CD14-positive monocyte (primary cell): ENCODE data around the gene OR4P4. TPM values are rescaled to one million over a fixed set of nuclear protein-coding genes. Genes with fewer than 3 reads are reported as not detected.

Source experiments
- DNase-seq, 3 donors: peaks; one replicate each; pipeline ENCODE4 v3.0.0-alpha.2; 2011 to 2022
- H2AFZ ChIP-seq: 2 replicates; pipeline ENCODE4 v1.6.0; 2012; ENCODE audit warnings: mild to moderate bottlenecking, low read depth, low read length, inconsistent platforms; ENCODE audit not compliant: insufficient read depth, poor library complexity, severe bottlenecking
- H3K27ac ChIP-seq, 2 donors: 1 replicate in 1 of 2; 2 replicates in 1 of 2; pipeline ENCODE4 v1.5.1; 2012 to 2013; ENCODE audit warnings: low read length in 2 of 2, control low read depth in 1 of 2, inconsistent platforms in 1 of 2, low read depth in 1 of 2, mild to moderate bottlenecking in 1 of 2
- H3K27me3 ChIP-seq, 2 donors: one replicate each; pipeline versions ENCODE4 v1.6.0 to v1.6.1; 2011 to 2013; ENCODE audit warnings: low read length in 2 of 2; ENCODE audit not compliant: control insufficient read depth in 2 of 2, insufficient read depth in 2 of 2
- H3K36me3 ChIP-seq, 2 donors: replicated peaks in 1 of 2; 1 replicate in 1 of 2; 2 replicates in 1 of 2; pipeline versions ENCODE4 v1.5.1 to v1.6.1; 2012 to 2013; ENCODE audit warnings: low read length in 2 of 2, control low read depth in 1 of 2, inconsistent platforms in 1 of 2, mild to moderate bottlenecking in 1 of 2; ENCODE audit not compliant: insufficient read depth in 2 of 2, control insufficient read depth in 1 of 2
- H3K4me1 ChIP-seq, 2 donors: 1 replicate in 1 of 2; 2 replicates in 1 of 2; pipeline versions ENCODE4 v1.5.1 to v1.6.1; 2012 to 2013; ENCODE audit warnings: low read length in 2 of 2, control low read depth in 1 of 2, inconsistent platforms in 1 of 2, mild to moderate bottlenecking in 1 of 2, moderate library complexity in 1 of 2; ENCODE audit not compliant: insufficient read depth in 2 of 2, control insufficient read depth in 1 of 2
- H3K4me2 ChIP-seq: replicated peaks from 2 replicates; pipeline ENCODE3; 2012; ENCODE audit warnings: low read length, moderate library complexity, mild to moderate bottlenecking; ENCODE audit not compliant: poor library complexity, severe bottlenecking; ENCODE audit errors: extremely low read depth
- H3K4me3 ChIP-seq, 3 experiments: fragments of 200-600 bp in 1 of 3; sonication (generic) in 1 of 3; replicated peaks in 1 of 3; 1 replicate in 2 of 3; 2 replicates in 1 of 3; pipeline ENCODE4 v1.5.1; 2011 to 2013; ENCODE audit warnings: low read length in 3 of 3, mild to moderate bottlenecking in 3 of 3, control low read depth in 2 of 3, low read depth in 2 of 3, inconsistent platforms in 1 of 3, moderate library complexity in 1 of 3
- H3K79me2 ChIP-seq: 2 replicates; pipeline ENCODE4 v1.6.0; 2012; ENCODE audit warnings: mild to moderate bottlenecking, control low read depth, inconsistent platforms, low read length, moderate library complexity; ENCODE audit not compliant: insufficient read depth
- H3K9ac ChIP-seq: 2 replicates; pipeline ENCODE4 v1.6.0; 2017; ENCODE audit warnings: low read length, mild to moderate bottlenecking; ENCODE audit not compliant: insufficient read depth, poor library complexity, severe bottlenecking
- H3K9me3 ChIP-seq, 2 donors: replicated peaks in 1 of 2; 1 replicate in 1 of 2; 2 replicates in 1 of 2; pipeline versions ENCODE4 v1.5.1 to v1.6.1; 2012 to 2013; ENCODE audit warnings: low read length in 2 of 2, control low read depth in 1 of 2; ENCODE audit not compliant: control insufficient read depth in 1 of 2, insufficient read depth in 1 of 2
- H4K20me1 ChIP-seq: 2 replicates; pipeline ENCODE4 v1.6.0; 2012; ENCODE audit warnings: mild to moderate bottlenecking, low read length, control low read depth, moderate library complexity; ENCODE audit not compliant: insufficient read depth
- H3K27ac Mint-ChIP-seq, 7 donors: one replicate each; pipeline ENCODE4 v1.8.0; 2020; ENCODE audit warnings: mild to moderate bottlenecking in 7 of 7, mixed read lengths in 7 of 7, moderate library complexity in 6 of 7, inconsistent platforms in 2 of 7
- H3K27me3 Mint-ChIP-seq, 3 donors: one replicate each; pipeline ENCODE4 v1.8.0; 2021 to 2022; ENCODE audit warnings: low read depth in 3 of 3, mild to moderate bottlenecking in 3 of 3, mixed read lengths in 3 of 3, moderate library complexity in 3 of 3, inconsistent platforms in 1 of 3
- H3K36me3 Mint-ChIP-seq, 2 donors: one replicate each; pipeline ENCODE4 v1.8.0; 2020; ENCODE audit warnings: mixed read lengths in 2 of 2, inconsistent platforms in 1 of 2, mild to moderate bottlenecking in 1 of 2
- H3K4me1 Mint-ChIP-seq: one replicate; pipeline ENCODE4 v1.8.0; 2020; ENCODE audit warnings: mild to moderate bottlenecking, mixed read lengths
- H3K4me3 Mint-ChIP-seq, 2 donors: one replicate each; pipeline ENCODE4 v1.8.0; 2020; ENCODE audit warnings: mild to moderate bottlenecking in 2 of 2, mixed read lengths in 2 of 2, moderate library complexity in 1 of 2
- H3K9me3 Mint-ChIP-seq, 7 donors: one replicate each; pipeline ENCODE4 v1.8.0; 2020 to 2022; ENCODE audit warnings: mixed read lengths in 7 of 7, mild to moderate bottlenecking in 6 of 7, moderate library complexity in 6 of 7, inconsistent platforms in 2 of 7
- WGBS: methylation state at CpG from one replicate; pipeline ENCODE4 v1.1.5; 2013; ENCODE audit warnings: missing lambda C conversion rate; ENCODE audit not compliant: insufficient coverage; 5-methylcytosine and 5-hydroxymethylcytosine counted together
- intact Hi-C, 2 donors: fragments of 100-400 bp; cut with micrococcal nuclease; formaldehyde crosslinking; loops; one replicate each; pipeline versions ENCODE4 v1.15.0 to v1.15.1; 2023
- polyA plus RNA-seq, 3 donors: library from polyadenylated mRNA; depleted of rRNA in 1 of 3; unstranded in 2 of 3; stranded (reverse) in 1 of 3; fragments of 300-500 nt in 2 of 3; fragments of >200 nt in 1 of 3; fragmentation: Illumina TruSeq in 2 of 3; gene quantifications; 1 replicate in 2 of 3; 2 replicates in 1 of 3; pipeline ENCODE4 v1.2.3, GENCODE V29; 2012 to 2021
- TF ChIP-seq, protein P1 (sequence below): fragments of 200-600 bp; IDR thresholded peaks from one replicate; pipeline ENCODE4 v1.8.0; 2022; ENCODE audit warnings: antibody characterized with exemption, mild to moderate bottlenecking

Gene OR4P4
- polyA plus RNA-seq, 3 donors = not detected

DNA sequence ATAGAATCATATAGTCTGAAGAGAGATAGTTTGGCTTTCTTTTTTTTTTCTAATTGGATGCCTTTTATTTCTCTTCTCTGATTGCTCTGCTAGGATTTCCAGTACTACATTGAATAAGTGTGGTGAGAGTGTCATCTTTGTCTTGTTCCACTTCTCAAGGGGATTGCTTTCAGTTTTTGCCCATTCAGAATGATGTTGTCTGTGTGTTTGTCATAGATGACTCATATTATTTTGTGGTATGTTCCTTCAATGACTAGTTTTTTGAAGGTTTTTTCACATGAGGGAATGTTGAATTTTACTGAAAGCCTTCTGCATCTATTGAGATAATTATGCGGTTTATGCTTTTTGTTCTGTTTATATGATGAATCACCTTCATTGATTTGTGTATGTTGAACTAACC, 10.4 kb upstream of the OR4P4 start:
- no peak overlapping the region for H2AFZ ChIP-seq
- Mint-ChIP-seq H3K27me3 (no peaks in the 10 kb centered on the region), H3K9me3 (peaks cover 7 to 25% (median 12%) of the 10 kb centered on the region in 7 donors), H3K4me1 (no peaks in the 10 kb centered on the region), H3K27ac (no peak overlapping the region), H3K4me3 (no peak overlapping the region), H3K36me3 (no peaks in the 10 kb centered on the region)
- H3K36me3 ChIP-seq = no peaks in the 10 kb centered on the region
- H3K79me2 ChIP-seq = no peaks in the 10 kb centered on the region
- 100% methylated on average over 1 of the region's 1 CpG for WGBS
- H3K9ac ChIP-seq = no peak overlapping the region
- no peaks in the 10 kb centered on the region for H3K27me3 ChIP-seq
- H4K20me1 ChIP-seq = no peaks in the 10 kb centered on the region
- H3K4me1 ChIP-seq = no peaks in the 10 kb centered on the region
- no peak overlapping the region for H3K4me2 ChIP-seq
- TF ChIP-seq, protein P1, sequence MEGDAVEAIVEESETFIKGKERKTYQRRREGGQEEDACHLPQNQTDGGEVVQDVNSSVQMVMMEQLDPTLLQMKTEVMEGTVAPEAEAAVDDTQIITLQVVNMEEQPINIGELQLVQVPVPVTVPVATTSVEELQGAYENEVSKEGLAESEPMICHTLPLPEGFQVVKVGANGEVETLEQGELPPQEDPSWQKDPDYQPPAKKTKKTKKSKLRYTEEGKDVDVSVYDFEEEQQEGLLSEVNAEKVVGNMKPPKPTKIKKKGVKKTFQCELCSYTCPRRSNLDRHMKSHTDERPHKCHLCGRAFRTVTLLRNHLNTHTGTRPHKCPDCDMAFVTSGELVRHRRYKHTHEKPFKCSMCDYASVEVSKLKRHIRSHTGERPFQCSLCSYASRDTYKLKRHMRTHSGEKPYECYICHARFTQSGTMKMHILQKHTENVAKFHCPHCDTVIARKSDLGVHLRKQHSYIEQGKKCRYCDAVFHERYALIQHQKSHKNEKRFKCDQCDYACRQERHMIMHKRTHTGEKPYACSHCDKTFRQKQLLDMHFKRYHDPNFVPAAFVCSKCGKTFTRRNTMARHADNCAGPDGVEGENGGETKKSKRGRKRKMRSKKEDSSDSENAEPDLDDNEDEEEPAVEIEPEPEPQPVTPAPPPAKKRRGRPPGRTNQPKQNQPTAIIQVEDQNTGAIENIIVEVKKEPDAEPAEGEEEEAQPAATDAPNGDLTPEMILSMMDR = no peak
- DNase-seq = no peak
- intact Hi-C loops = no loop called here
- no peak overlapping the region for H3K4me3 ChIP-seq
- peaks cover 11 to 12% of the 10 kb centered on the region in 2 donors for H3K9me3 ChIP-seq
- no peak overlapping the region for H3K27ac ChIP-seq

DNA sequence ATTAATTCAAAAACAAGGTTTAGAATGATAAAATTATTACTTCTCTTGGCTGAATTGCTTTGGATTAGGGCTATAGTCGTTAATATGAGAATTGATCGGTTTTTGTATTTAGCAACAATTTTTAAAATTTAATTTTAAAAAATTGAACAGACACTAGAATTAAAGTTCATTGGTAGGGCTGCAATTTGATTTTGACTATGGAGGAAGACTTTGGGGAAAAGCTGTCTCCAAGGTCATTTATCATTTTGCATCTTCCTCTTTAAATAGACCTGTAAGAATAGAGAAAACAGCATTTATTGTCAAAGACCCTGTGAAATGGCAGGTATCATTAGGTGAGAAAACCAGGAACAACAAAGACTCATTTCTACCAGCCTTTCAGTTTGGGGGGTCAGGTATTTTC, 13.1 kb downstream of the OR4P4 start, which contains the start of gene OR4S2:
Gene OR4S2 (plus strand): TSS at position 301 of the 400 bp plus-strand sequence. CDS start 2,577 bp downstream, outside the sequence.
- no peak within 1 kb of the TSS for H3K4me3 Mint-ChIP-seq
- peaks cover 3 to 4% of the 10 kb centered on the region in 2 donors for H3K9me3 ChIP-seq
- no peaks in the 10 kb centered on the region for H3K27me3 ChIP-seq
- no peak within 1 kb of the TSS for H3K27ac ChIP-seq
- H3K36me3 ChIP-seq = no peaks in the 10 kb centered on the region
- H3K9me3 Mint-ChIP-seq = peaks cover 0 to 6% (median 2%) of the 10 kb centered on the region in 7 donors
- no CpG with 5 or more reads among the region's 2 CpGs for WGBS
- DNase-seq = no peak
- H3K9ac ChIP-seq = no peak within 1 kb of the TSS
- no peak within 1 kb of the TSS for H3K4me3 ChIP-seq
- no peaks in the 10 kb centered on the region for H3K4me1 Mint-ChIP-seq
- no peaks in the 10 kb centered on the region for H3K4me1 ChIP-seq
- H3K27ac Mint-ChIP-seq = no peak within 1 kb of the TSS
- no peak within 1 kb of the TSS for H3K4me2 ChIP-seq
- no peak within 1 kb of the TSS for H2AFZ ChIP-seq
- no peaks in the 10 kb centered on the region for H3K79me2 ChIP-seq
- no peaks in the 10 kb centered on the region for H3K27me3 Mint-ChIP-seq
- intact Hi-C loops = loop anchor here in 1 of 2 donors (10.0 kb wide), 1 partner anchor 103 kb away; no protein-coding TSS in a partner anchor
- TF ChIP-seq, protein P1 = no peak
- H4K20me1 ChIP-seq = no peaks in the 10 kb centered on the region
- no peaks in the 10 kb centered on the region for H3K36me3 Mint-ChIP-seq
